Endothelial cell of umbilical vein (primary cell): ENCODE measurements around the gene ZPR1. TPM values are rescaled to one million over a fixed set of nuclear protein-coding genes. Genes with fewer than 3 reads are reported as not detected.

Source experiments
- BruUV-seq: library from RNA; stranded (reverse); fragments of 400-500 nt; replicated peaks from 2 replicates; lab custom pipeline; 2021; lab: Mats Ljungman, UMichigan
- CTCF ChIA-PET: fragments of 300-600, 350-600 bp; sonication (Branson Sonifier 250); formaldehyde crosslinking; loops from one replicate; lab custom pipeline; 2021; ENCODE audit warnings: antibody characterized with exemption, inconsistent platforms; lab: Charles Lee
- POLR2A ChIA-PET: fragments of 300-600, 350-600 bp; sonication (Branson Sonifier 250); formaldehyde crosslinking; loops from one replicate; lab custom pipeline; 2021; ENCODE audit warnings: antibody characterized with exemption, inconsistent platforms; lab: Charles Lee
- DNase-seq: peaks from one replicate; pipeline ENCODE4 v3.0.0-alpha.2; 2011; ENCODE audit warnings: low read depth, low spot score
- FAIRE-seq: peaks from 2 replicates; lab custom pipeline; 2011; peaks lifted over from hg19 to GRCh38; lab: Jason Lieb, UNC
- H2AFZ ChIP-seq: 2 replicates; pipeline ENCODE4 v1.6.0; 2012; ENCODE audit warnings: low read depth, low read length, control low read depth, inconsistent platforms
- H3K27ac ChIP-seq: 2 replicates; pipeline ENCODE4 v1.5.1; 2011; ENCODE audit warnings: low read depth, mild to moderate bottlenecking, control low read depth, low read length, moderate library complexity; ENCODE audit not compliant: insufficient read depth
- H3K27me3 ChIP-seq, 2 experiments: 2 replicates each; pipeline versions ENCODE4 v1.6.0 to v1.6.1; 2011; ENCODE audit warnings: low read length in 2 of 2, mixed read lengths in 1 of 2; ENCODE audit not compliant: control insufficient read depth in 2 of 2, insufficient read depth in 2 of 2
- H3K36me3 ChIP-seq, 2 experiments: 2 replicates in 1 of 2; 3 replicates in 1 of 2; pipeline ENCODE4 v1.5.1; 2011; ENCODE audit warnings: low read length in 2 of 2, mild to moderate bottlenecking in 1 of 2, moderate library complexity in 1 of 2; ENCODE audit not compliant: control insufficient read depth in 2 of 2, insufficient read depth in 2 of 2; ENCODE audit errors: extremely low read depth in 1 of 2
- H3K4me1 ChIP-seq: 3 replicates; pipeline ENCODE4 v1.5.1; 2011; ENCODE audit warnings: mild to moderate bottlenecking, low read length; ENCODE audit not compliant: control insufficient read depth, insufficient read depth; ENCODE audit errors: extremely low read depth
- H3K4me2 ChIP-seq: 2 replicates; pipeline ENCODE4 v1.6.1; 2011; ENCODE audit warnings: low read length, control low read depth, mixed read lengths; ENCODE audit not compliant: insufficient read depth
- H3K4me3 ChIP-seq, 3 experiments: fragments of 200-600 bp in 1 of 3; sonication (generic), shearing (Covaris generic) in 1 of 3; replicated peaks in 1 of 3; 2 replicates each; pipeline ENCODE4 v1.5.1; 2011 to 2016; ENCODE audit warnings: control low read depth in 3 of 3, low read length in 3 of 3, mild to moderate bottlenecking in 2 of 3, inconsistent platforms in 1 of 3, low read depth in 1 of 3, moderate library complexity in 1 of 3; ENCODE audit not compliant: insufficient read depth in 1 of 3
- H3K79me2 ChIP-seq: 2 replicates; pipeline ENCODE4 v1.6.0; 2012; ENCODE audit warnings: low read length, inconsistent platforms; ENCODE audit not compliant: control insufficient read depth, insufficient read depth
- H3K9ac ChIP-seq: replicated peaks from 2 replicates; pipeline ENCODE3; 2011; ENCODE audit warnings: low read length, control low read depth; ENCODE audit not compliant: insufficient read depth; ENCODE audit errors: extremely low read depth
- H3K9me1 ChIP-seq: replicated peaks from 3 replicates; pipeline ENCODE4 v1.6.0; 2011; ENCODE audit warnings: mild to moderate bottlenecking, low read length; ENCODE audit not compliant: control insufficient read depth, insufficient read depth; ENCODE audit errors: extremely low read depth
- H3K9me3 ChIP-seq: replicated peaks from 2 replicates; pipeline ENCODE4 v1.5.1; 2012; ENCODE audit warnings: low read length, inconsistent platforms; ENCODE audit not compliant: control insufficient read depth, insufficient read depth
- H4K20me1 ChIP-seq: replicated peaks from 2 replicates; pipeline ENCODE3; 2011; ENCODE audit warnings: mild to moderate bottlenecking, low read length; ENCODE audit not compliant: control insufficient read depth, insufficient read depth; ENCODE audit errors: extremely low read depth
- GATA2 ChIP-seq: IDR thresholded peaks from 2 replicates; pipeline ENCODE4 v1.7.0; 2011; ENCODE audit warnings: low read depth, mild to moderate bottlenecking, moderate library complexity, mixed read lengths, low read length; ENCODE audit not compliant: insufficient read length, insufficient read depth
- MAX ChIP-seq: IDR thresholded peaks from 2 replicates; pipeline ENCODE4 v1.6.1; 2011; ENCODE audit not compliant: insufficient read depth, insufficient read length
- POLR2AphosphoS5 ChIP-seq: IDR thresholded peaks from 2 replicates; pipeline ENCODE4 v1.6.1; 2012; ENCODE audit warnings: low read depth, mild to moderate bottlenecking, control low read depth, low read length, moderate library complexity; ENCODE audit not compliant: insufficient read depth
- dilution Hi-C: fragments of 300-500 bp; cut with MboI; formaldehyde crosslinking; loops from one replicate; pipeline ENCODE4 v1.15.0; 2019; ENCODE audit warnings: low sequenced_read_pairs; ENCODE audit not compliant: extremely low pct_ligation_motif_present
- intact Hi-C: fragments of 100-400 bp; cut with micrococcal nuclease; formaldehyde crosslinking; loops from one replicate; pipeline ENCODE4 v1.10.0; 2022
- polyA plus RNA-seq, 4 experiments: library from polyadenylated mRNA; depleted of rRNA in 3 of 4; stranded (reverse) in 3 of 4; unstranded in 1 of 4; fragments of >200 nt; gene quantifications; 2 replicates each; pipeline versions ENCODE4 v1.2.1 to v1.2.3, GENCODE V29; 2011 to 2012; ENCODE audit warnings: missing spikeins in 1 of 4
- total RNA-seq: library from RNA; stranded (reverse); gene quantifications from 2 replicates; pipeline ENCODE4 v1.2.3, GENCODE V29; 2021
- TF ChIP-seq, protein P1 (sequence below), 2 donors: IDR thresholded peaks; 1 replicate in 1 of 2; 2 replicates in 1 of 2; pipeline ENCODE4 v1.5.1; 2011; ENCODE audit warnings: low read length in 2 of 2, mild to moderate bottlenecking in 2 of 2, moderate library complexity in 2 of 2, control low read depth in 1 of 2, inconsistent platforms in 1 of 2, low read depth in 1 of 2; ENCODE audit not compliant: insufficient read depth in 1 of 2; ENCODE audit errors: extremely low read depth in 1 of 2

The ZPR1 gene
- total and polyA plus RNA-seq, 2 donors (not counting 3 experiments of a cell fraction or from before 2014, with no cell fraction given): 22.6 to 54.5 TPM

DNA sequence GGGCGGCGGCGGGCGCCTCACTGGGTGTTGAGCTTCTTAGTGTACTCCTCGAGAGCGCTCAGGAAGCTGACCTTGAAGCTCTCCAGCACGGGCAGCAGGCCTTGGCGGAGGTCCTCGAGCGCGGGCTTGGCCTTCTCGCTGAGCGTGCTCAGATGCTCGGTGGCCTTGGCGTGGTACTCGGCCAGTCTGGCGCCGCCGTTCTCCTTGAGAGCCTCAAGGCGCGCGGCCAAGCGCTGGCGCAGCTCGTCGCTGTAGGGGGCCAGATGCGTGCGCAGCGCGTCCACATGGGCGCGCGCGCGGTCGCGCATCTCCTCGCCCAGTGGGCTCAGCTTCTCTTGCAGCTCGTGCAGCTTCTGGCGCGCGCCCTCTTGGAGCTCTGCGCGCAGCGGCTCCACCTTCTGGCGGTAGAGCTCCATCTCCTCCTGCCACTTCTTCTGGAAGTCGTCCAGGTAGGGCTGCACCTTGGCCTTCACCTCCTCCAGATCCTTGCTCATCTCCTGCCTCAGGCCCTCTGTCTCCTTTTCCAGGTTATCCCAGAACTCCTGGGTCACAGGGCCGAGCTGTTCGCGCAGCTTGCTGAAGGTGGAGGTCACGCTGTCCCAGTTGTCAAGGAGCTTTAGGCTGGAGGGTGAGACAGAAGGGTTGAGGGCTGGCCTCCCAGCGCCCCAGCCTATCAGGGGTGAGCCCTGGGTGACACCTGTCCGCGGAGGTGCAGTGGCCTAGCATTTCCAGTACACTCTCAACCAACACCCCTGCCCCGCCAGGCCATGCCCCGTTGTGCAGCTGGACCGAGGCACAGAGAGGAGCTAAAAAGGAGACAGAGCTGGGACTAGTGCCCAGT lies 48.2 kb upstream of the ZPR1 start:
- Histone ChIP-seq H3K27ac (no peak overlapping the region), H3K9ac (no peak overlapping the region), H2AFZ (peak overlapping the region; percentile 69), H3K4me1 (peaks cover 6% of the 10 kb centered on the region), H3K79me2 (no peaks in the 10 kb centered on the region), H4K20me1 (no peaks in the 10 kb centered on the region), H3K9me3 (no peaks in the 10 kb centered on the region), H3K4me3 (peak overlapping the region; percentile 1 to 32 (median 15)), H3K36me3 (no peaks in the 10 kb centered on the region), H3K4me2 (peak overlapping the region; percentile 40), H3K27me3 (no peaks in the 10 kb centered on the region), H3K9me1 (no peaks in the 10 kb centered on the region)
- TF ChIP-seq, protein P1, sequence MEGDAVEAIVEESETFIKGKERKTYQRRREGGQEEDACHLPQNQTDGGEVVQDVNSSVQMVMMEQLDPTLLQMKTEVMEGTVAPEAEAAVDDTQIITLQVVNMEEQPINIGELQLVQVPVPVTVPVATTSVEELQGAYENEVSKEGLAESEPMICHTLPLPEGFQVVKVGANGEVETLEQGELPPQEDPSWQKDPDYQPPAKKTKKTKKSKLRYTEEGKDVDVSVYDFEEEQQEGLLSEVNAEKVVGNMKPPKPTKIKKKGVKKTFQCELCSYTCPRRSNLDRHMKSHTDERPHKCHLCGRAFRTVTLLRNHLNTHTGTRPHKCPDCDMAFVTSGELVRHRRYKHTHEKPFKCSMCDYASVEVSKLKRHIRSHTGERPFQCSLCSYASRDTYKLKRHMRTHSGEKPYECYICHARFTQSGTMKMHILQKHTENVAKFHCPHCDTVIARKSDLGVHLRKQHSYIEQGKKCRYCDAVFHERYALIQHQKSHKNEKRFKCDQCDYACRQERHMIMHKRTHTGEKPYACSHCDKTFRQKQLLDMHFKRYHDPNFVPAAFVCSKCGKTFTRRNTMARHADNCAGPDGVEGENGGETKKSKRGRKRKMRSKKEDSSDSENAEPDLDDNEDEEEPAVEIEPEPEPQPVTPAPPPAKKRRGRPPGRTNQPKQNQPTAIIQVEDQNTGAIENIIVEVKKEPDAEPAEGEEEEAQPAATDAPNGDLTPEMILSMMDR (IDR thresholded peaks at IDR 0.05; ENCODE audit: extremely low read depth in 1 of 2, insufficient read depth in 1 of 2, low read depth in 1 of 2, low read length in 2 of 2): peak; percentile 56 to 81
- TF ChIP-seq POLR2AphosphoS5 (peak; percentile 68), MAX (peak; percentile 37), GATA2 (no peak)
- dilution Hi-C loops (no loop called here), intact Hi-C loops (loop anchor here (1.0 to 5.0 kb wide), 3 partner anchors 45 to 270 kb away; partner anchors contain the start of gene APOA5)
- CTCF ChIA-PET: interaction anchor here (0.5 to 5.0 kb wide), 33 partner anchors 10 to 391 kb away, joined by 3 to 272 read pairs (median 5); partner anchors contain the start of genes APOA4, APOA5, BUD13 and PAFAH1B2
- peak; percentile 91 for FAIRE-seq
- no TSS peak for BruUV-seq
- DNase-seq: peak; percentile 94
- POLR2A ChIA-PET: interaction anchor here (0.5 to 1.2 kb wide), 2 partner anchors 46 to 162 kb away, joined by 4 read pairs; no protein-coding TSS in a partner anchor
